ENCODE results near the gene CMSS1. TPM values are rescaled to one million over a fixed set of nuclear protein-coding genes. Genes with fewer than 3 reads are reported as not detected.

The CMSS1 gene
- polyA plus RNA-seq, 1 of the 3 experiments (the other 2 are of a cell fraction) = 9.1 TPM

DNA sequence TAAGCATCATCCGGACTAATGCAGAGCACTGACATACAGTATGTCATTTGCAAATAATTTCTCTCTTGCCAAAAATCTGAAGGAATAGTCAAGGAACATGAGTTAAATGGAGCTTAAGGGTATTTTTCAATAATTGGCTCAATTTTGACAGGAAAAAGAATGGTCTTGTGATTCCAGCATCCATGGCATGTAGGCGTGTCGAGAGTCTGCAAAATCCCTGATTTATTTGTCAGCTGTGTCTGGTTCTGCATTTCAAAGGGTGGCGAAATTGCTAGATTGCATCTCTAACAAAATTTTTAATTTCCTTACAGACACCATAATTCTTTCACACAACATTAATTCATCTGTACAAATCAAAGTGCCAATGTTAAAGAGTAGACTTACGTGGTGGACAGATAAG, 377.7 kb downstream of the CMSS1 start:
- Histone ChIP-seq H3K79me2 (ENCODE audit: insufficient read depth) (no peaks in the 10 kb centered on the region), H3K9ac (no peak overlapping the region), H3K4me2 (no peak overlapping the region), H3F3A (replicated peaks; ENCODE audit: insufficient read depth) (no peaks in the 10 kb centered on the region), H3K27ac (ENCODE audit: low read depth in 2 of 2, low read length in 1 of 2) (no peak overlapping the region), H2AFZ (ENCODE audit: low read depth) (no peak overlapping the region), H3K36me3 (replicated peaks in 1 of 2; ENCODE audit: control insufficient read depth in 1 of 2, insufficient read depth in 2 of 2, low read length in 1 of 2) (no peaks in the 10 kb centered on the region), H3K9me2 (no peaks in the 10 kb centered on the region), H4K20me1 (ENCODE audit: insufficient read depth) (no peaks in the 10 kb centered on the region), H3K4me3 (ENCODE audit: low read depth in 2 of 2, low read length in 1 of 2) (no peak overlapping the region), H3K9me3 (no peaks in the 10 kb centered on the region), H3K4me1 (ENCODE audit: control insufficient read depth in 1 of 2, insufficient read depth in 2 of 2, low read depth in 1 of 2, low read length in 1 of 2) (no peaks in the 10 kb centered on the region), H3K27me3 (ENCODE audit: insufficient read depth) (no peaks in the 10 kb centered on the region)
- ChIA-PET POLR2A (no interaction called here), CTCF (interaction anchor here (1.0 kb wide), 1 partner anchor 16 kb away, joined by 3 read pairs; no protein-coding TSS in a partner anchor)
- WGBS (ENCODE audit: low lambda C conversion rate) = 88% methylated on average over 5 of the region's 5 CpGs
- DNase-seq = no peak
- no peak for TF ChIP-seq TAF1 (IDR thresholded peaks at IDR 0.05; ENCODE audit: borderline replicate concordance, low read depth, low read length)
- TF ChIP-seq, protein P1, sequence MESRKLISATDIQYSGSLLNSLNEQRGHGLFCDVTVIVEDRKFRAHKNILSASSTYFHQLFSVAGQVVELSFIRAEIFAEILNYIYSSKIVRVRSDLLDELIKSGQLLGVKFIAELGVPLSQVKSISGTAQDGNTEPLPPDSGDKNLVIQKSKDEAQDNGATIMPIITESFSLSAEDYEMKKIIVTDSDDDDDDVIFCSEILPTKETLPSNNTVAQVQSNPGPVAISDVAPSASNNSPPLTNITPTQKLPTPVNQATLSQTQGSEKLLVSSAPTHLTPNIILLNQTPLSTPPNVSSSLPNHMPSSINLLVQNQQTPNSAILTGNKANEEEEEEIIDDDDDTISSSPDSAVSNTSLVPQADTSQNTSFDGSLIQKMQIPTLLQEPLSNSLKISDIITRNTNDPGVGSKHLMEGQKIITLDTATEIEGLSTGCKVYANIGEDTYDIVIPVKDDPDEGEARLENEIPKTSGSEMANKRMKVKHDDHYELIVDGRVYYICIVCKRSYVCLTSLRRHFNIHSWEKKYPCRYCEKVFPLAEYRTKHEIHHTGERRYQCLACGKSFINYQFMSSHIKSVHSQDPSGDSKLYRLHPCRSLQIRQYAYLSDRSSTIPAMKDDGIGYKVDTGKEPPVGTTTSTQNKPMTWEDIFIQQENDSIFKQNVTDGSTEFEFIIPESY (IDR thresholded peaks at IDR 0.05; ENCODE audit: borderline replicate concordance, low read depth) = no peak
- TF ChIP-seq SIN3A (IDR thresholded peaks at IDR 0.05; ENCODE audit: borderline replicate concordance, low read depth, low read length) = no peak
- TF ChIP-seq, protein P2, sequence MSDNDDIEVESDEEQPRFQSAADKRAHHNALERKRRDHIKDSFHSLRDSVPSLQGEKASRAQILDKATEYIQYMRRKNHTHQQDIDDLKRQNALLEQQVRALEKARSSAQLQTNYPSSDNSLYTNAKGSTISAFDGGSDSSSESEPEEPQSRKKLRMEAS (IDR thresholded peaks at IDR 0.05; ENCODE audit: low read depth) = no peak
- TF ChIP-seq, protein P3, sequence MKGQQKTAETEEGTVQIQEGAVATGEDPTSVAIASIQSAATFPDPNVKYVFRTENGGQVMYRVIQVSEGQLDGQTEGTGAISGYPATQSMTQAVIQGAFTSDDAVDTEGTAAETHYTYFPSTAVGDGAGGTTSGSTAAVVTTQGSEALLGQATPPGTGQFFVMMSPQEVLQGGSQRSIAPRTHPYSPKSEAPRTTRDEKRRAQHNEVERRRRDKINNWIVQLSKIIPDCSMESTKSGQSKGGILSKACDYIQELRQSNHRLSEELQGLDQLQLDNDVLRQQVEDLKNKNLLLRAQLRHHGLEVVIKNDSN (IDR thresholded peaks at IDR 0.05; ENCODE audit: borderline replicate concordance, low read depth) = no peak
- no peak for TF ChIP-seq FOXJ3 (CRISPR knock-in tag; IDR thresholded peaks at IDR 0.05)
- TF ChIP-seq, protein P4, sequence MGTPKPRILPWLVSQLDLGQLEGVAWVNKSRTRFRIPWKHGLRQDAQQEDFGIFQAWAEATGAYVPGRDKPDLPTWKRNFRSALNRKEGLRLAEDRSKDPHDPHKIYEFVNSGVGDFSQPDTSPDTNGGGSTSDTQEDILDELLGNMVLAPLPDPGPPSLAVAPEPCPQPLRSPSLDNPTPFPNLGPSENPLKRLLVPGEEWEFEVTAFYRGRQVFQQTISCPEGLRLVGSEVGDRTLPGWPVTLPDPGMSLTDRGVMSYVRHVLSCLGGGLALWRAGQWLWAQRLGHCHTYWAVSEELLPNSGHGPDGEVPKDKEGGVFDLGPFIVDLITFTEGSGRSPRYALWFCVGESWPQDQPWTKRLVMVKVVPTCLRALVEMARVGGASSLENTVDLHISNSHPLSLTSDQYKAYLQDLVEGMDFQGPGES (IDR thresholded peaks at IDR 0.05; ENCODE audit: low read depth, low read length) = no peak
- no peak for TF ChIP-seq EP300 (IDR thresholded peaks at IDR 0.05; ENCODE audit: borderline replicate concordance in 1 of 2, low read depth in 1 of 2, low read length in 1 of 2)
- no peak for TF ChIP-seq ELF1 (IDR thresholded peaks at IDR 0.05)
- no peak for TF ChIP-seq NRF1 (IDR thresholded peaks at IDR 0.05; ENCODE audit: low read depth, low read length)
- TF ChIP-seq, protein P5, sequence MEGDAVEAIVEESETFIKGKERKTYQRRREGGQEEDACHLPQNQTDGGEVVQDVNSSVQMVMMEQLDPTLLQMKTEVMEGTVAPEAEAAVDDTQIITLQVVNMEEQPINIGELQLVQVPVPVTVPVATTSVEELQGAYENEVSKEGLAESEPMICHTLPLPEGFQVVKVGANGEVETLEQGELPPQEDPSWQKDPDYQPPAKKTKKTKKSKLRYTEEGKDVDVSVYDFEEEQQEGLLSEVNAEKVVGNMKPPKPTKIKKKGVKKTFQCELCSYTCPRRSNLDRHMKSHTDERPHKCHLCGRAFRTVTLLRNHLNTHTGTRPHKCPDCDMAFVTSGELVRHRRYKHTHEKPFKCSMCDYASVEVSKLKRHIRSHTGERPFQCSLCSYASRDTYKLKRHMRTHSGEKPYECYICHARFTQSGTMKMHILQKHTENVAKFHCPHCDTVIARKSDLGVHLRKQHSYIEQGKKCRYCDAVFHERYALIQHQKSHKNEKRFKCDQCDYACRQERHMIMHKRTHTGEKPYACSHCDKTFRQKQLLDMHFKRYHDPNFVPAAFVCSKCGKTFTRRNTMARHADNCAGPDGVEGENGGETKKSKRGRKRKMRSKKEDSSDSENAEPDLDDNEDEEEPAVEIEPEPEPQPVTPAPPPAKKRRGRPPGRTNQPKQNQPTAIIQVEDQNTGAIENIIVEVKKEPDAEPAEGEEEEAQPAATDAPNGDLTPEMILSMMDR (IDR thresholded peaks at IDR 0.05) = no peak
- no peak for TF ChIP-seq RAD21 (IDR thresholded peaks at IDR 0.05; ENCODE audit: low read length)
- TF ChIP-seq GATA2 (CRISPR knock-in tag; IDR thresholded peaks at IDR 0.05) = no peak
- TF ChIP-seq TEAD4 (IDR thresholded peaks at IDR 0.05; ENCODE audit: borderline replicate concordance, insufficient read depth) = no peak
- no peak for TF ChIP-seq RFX5 (IDR thresholded peaks at IDR 0.05; ENCODE audit: low read length)
- TF ChIP-seq CHD2 (IDR thresholded peaks at IDR 0.05; ENCODE audit: low read length, partially characterized antibody) = no peak

All from SK-N-SH (cell line).